IPS DF 19.7 (cell line): Measurements from ENCODE around the gene CBFA2T2.
A peak's percentile ranks its signal among the peaks of the same experiment; 100 is the strongest.
"Not testable (repeated sequence)": the region's sequence is repeated elsewhere in the genome, so short reads cannot be mapped to it uniquely, and the experiment has no call there.

Source experiments
- DNase-seq: peaks from one replicate; pipeline ENCODE4 v3.0.0-alpha.2; 2013; ENCODE audit warnings: low read depth, low spot score

Gene CBFA2T2

DNA sequence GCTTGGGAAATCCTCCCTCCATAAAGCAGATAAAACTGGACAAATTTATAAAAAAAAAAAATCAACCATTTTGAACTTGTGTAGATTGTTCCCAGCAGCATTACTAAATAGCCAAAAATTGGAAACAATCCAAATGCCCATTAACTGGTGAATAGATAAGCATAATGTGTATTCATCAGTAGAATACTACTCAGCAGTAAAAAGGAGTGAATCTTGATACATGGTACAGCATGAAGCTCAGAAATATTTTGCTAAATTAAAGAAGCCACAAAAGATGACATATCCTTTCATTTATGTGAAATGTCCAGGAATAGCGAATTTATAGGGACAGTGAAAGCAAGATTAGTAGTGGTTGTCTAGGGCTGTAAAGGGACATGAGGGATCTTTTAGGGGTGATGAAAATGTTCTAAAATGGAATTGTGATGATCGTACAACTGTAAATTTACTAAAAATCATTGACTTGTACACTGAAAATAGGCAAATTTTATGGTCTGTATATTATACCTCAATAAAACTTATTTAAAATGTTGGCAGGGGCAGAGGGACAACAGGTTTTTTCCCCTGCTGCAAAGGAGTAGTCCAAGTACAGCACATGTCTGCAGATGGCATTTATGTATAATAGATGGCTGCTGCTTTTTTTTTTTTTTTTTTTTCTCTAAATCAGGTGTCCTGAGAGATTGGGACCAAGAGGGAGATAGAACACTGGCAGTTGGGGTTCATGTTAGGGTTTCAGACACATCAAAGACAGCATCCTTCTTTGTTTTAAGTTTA, 59.5 kb downstream of the CBFA2T2 start:
- DNase-seq = no peak

GRCh38 chr20:33551778-33552177, 61.9 kb downstream of the CBFA2T2 start:
- no peak for DNase-seq

DNA sequence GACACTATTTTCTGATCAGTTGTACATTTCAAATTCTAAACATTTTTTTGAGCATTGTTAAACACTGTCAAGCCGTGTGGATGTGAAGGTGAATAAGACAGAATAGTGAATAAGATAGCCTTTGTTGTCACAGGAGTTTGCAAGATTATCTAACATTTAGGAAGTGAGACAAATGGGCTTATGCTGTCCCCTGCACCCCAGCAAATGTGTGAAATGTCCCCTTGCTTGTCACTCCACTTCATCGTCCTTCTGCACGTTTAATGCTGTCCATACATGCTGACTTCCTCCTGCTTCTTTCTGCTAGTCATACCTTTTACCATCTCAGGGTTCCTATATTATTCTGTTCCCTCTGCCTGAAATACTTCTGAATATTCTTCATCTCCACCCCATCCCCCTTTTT, 62.6 kb downstream of the CBFA2T2 start:
- DNase-seq = no peak

DNA sequence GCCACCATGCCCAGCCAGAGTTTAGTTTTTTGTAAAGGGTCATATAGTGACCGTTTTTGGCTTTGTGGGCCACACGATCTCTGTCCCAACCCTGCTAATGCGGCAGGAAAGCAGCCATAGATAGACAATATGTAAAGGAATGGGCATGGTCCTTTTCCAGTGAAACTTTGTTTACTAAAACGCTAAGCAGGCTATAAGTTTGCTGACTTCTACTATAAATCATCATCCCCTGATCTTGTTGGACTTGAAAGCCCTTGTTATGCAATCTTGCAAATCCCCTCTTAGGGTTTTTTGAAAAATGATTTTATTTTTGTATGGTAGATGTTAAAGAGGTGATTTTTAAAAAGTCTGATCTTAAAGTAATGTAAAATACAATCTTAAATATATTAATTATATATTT, 63.6 kb downstream of the CBFA2T2 start:
- DNase-seq = no peak

DNA sequence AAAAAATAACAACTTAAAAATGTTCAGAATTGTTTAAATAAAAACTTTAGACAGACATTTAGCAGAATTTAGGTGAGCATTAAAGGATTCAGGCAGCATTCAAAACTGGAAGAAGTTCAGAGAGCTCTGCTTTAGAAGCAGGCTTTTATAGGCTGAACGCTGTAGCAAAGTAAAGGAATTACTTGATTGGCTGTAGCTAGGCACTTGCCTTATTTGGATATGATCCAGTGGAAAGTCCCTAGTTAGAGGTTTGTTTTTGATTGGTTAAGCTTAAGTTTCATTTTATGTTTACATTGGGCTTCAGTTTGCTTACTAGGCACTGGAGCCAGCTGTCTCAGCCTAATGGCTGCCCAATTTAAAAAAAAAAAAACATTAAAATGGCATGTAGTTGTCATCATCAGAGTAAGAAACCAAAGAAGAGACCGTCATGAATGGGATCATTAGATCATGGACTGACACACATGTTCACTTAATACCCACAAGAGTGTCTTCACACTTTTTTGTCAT, 65.1 kb downstream of the CBFA2T2 start:
- peak; percentile 45 for DNase-seq

GRCh38 chr20:33555755-33556154, 65.9 kb downstream of the CBFA2T2 start:
- DNase-seq = no peak

DNA sequence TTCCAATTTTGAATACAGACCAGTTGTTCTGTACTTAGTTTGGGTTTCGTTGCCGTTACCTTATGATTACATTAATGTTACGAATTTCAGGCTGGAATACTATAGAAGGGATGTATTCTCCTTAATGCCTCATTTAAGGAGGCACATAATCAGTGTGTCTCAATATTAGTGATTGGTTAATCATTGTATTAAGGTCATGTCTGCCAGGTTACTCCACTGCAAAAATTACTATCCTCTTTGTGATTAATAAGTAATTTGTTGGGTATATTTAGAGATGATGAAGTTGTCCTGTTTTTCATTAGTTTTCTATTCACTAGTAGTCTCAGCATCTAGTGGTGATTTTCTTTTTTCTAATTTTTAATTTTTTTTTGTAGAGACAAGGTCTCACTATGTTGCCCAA, 66.3 kb downstream of the CBFA2T2 start:
- no peak for DNase-seq

DNA sequence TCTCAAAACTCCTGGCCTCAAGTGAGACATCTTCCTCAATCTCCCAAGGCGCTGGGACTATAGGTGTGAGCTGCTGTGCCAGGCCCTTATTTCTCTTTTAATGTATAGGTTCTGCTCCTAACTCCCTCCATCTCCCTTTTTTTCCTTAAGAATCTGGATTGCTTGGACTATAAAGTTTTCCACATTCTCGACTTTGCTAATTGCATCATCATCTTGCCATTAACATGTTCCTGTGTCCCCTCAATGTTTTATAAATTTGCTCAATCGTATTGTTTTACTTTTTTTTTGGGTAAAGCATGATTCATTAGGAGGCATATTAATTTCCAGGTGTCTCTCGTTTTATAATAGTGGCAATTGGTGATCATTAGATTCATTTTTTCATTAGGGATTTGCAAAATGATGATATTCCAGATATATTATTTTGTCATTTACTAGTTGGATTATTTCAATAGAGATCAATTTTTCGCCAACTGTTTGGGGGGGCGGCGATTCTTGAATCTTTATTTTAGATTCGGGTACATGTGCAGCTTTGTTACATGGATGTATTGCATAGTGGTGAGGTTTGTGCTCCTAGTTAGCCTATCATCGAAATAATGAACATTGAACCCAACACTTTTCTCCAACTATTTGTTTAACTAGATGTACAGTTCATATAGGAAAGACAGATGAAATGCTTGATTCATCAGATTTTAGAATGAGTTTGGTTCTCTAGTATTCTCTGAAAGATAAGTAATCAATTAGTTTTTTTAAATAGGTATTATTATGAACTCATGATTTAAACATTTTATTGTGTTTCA, 68.7 kb downstream of the CBFA2T2 start:
- no peak for DNase-seq

DNA sequence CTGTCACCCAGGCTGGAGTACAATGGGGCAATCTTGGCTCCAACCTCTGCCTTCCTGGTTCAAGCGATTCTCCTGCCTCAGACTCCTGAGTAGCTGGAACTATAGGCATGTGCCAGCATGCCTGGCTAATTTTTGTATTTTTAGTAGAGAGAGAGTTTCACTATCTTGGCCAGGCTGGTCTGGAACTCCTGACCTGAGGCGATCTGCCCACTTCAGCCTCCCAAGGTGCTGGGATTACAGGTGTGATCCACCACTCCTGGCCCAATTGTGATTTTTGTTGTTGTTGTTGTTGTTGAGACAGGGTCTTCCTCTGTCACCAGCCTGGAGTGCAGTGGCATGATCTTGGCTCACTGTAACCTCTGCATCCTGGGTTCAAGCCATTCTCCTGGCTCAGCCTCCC, 69.3 kb downstream of the CBFA2T2 start:
- no peak for DNase-seq

- DNase-seq = no peak
Measured at GRCh38 chr20:33560026-33560425, 70.1 kb downstream of the CBFA2T2 start.

DNA sequence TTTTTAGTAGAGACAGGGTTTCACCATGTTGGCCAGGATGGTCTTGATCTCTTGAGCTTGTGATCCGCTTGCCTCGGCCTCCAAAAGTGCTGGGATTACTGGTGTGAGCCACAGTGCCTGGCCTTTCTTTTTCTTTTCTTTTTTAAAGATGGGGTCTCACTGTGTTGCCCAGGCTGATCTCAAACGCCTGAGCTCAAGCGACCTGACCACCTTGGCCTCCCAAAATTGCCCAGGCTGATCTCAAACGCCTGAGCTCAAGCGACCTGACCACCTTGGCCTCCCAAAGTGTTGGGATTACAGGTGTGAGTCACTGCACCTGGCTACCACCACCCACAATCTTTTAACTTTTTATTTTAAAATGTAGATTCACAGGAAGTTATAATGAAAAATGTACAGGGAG, 71.2 kb downstream of the CBFA2T2 start:
- DNase-seq = not testable (repeated sequence)

DNA sequence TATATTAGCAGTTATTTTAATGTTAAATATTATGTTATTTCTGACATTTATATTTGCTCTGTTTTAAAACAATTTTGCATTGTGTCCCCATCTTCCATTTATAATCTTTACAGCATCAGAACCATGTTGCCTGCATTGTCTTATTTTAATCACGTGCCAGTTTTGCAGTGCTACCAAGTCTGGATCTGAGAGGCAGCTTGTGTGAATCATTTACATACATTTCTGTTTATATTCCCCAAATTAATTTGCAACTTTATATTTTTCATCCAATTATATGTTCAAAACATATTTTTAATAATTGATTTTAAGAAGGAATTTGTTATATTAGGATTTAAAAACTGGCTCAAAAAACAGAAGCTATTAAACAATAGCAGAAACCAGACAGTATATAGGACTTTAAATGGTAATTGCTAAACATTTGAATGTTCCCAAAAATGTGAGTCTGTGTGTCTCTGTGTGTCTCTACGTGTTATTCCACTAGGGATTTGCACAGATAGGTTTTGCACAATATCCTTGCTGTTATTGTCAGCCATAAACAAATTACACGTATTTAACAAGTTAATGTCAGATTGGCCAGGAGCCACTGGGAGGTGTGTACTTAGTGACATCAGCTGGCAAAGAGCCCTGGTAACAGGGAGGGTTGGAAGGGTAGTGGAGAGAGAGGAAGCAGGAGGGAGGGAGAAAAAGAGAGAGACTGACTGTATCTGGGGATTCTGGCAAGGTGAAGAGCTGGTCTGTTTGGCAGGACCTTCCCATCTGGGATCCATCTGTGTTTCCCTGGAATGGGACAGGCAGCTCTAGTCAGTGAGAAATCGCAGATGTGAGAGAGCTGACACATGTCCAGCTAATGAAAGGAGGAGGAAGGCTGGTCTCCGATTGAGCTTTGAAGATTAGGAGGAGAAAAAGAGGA, 72.1 kb downstream of the CBFA2T2 start:
- DNase-seq = no peak

DNA sequence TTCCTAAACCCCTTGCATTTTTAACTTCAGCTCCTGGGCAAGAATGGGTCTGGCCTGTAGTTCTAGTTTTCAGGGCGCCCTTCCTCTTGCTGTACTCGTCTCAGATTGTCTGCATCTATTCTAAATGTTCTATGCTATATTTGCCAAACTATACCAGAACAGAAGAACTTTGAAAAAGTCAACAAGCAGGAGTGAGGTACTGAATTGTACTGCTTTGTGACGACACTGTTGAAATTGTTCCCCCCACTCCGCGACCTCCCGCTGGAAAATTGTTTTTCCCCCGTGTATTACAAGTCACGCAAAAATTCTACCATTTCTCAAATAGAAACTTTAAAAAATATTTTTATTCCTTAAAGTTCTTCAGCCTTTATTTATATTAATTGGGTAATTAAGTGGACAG, 73.9 kb downstream of the CBFA2T2 start:
- no peak for DNase-seq

GRCh38 chr20:33566781-33567603, 77.1 kb downstream of the CBFA2T2 start:
- no peak for DNase-seq

DNA sequence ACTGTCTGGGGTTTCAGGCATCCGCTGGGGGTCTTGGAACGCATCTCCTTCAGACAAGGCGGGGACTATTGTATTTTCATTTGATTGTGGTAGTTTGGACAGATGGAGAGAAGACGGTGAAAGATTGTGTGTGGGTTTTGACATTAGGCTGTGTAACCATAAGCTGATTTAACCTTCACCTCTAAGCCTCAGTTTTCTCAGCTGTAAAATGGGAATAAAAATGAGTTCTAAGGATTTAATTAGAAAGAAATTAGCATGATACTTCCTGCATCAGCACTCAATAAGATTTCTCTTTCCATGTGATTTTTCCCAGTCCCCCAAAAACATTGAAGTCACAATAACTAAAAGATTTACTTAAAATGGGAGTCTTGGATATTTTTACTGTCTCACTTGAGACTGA, 78.1 kb downstream of the CBFA2T2 start:
- no peak for DNase-seq

DNA sequence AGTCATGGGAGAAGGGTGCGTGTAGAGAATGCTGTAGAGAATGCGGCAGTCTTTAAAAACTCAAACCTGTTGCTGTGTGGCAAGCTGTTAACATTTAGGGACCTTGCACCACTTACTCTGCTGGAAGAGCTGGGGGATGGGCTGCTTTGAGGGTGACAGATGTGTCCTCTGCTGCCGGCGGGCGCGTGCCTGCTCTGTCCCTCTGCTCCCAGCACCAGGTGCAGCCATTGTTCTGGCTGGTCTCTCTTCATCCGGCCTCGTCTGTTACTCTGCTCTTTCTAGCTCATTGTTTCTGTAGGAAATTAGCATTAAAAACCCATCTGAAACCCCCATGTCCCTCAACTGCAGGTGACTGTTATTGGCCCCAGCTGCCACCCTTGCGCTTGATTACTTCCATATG, 78.5 kb downstream of the CBFA2T2 start:
- peak; percentile 93 for DNase-seq

GRCh38 chr20:33568868-33569801, 79.2 kb downstream of the CBFA2T2 start:
- DNase-seq = no peak

DNA sequence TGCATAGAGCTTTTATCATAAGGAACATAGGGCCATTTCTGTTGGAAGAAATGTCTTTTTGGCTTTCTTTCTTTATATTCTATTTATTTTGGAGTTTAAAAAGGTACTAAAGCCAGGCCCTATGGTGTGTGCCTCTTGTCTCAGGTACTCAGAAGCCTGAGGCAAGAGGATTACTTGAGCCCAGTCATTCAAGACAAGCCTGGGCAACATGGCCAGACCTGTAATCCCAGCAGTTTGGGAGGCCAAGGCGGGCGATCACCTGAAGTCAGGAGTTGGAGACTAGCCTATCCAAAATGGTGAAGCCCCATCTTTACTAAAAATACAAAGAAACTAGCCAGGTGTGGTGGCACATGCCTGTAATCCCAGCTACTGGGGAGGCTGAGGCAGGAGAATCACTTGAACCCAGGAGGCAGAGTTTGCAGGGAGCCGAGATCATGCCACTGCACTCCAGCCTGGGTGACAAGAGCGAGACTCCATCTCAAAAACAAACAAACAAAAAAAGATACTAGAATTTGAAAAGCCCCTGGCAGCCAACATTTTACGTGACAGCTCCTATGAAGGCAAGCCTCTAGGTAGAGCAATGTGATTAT, 80.0 kb downstream of the CBFA2T2 start:
- no peak for DNase-seq

- no peak for DNase-seq
Measured at GRCh38 chr20:33570743-33571142, 80.8 kb downstream of the CBFA2T2 start.
